Central memory CD4-positive, alpha-beta T cell (primary cell): Measurements from ENCODE around the gene BRMS1L.

Experiments
- DNase-seq: peaks from one replicate; pipeline ENCODE4 v3.0.0; 2022

Gene BRMS1L

GRCh38 chr14:35866595-35867279 lies 40.6 kb downstream of the BRMS1L start:
- DNase-seq, result no peak

GRCh38 chr14:35867280-35867629 lies 41.1 kb downstream of the BRMS1L start:
- no peak for DNase-seq

- DNase-seq, result no peak
Observed at GRCh38 chr14:35875296-35875695, 49.2 kb downstream of the BRMS1L start.

GRCh38 chr14:35877276-35877675 lies 51.1 kb downstream of the BRMS1L start:
- DNase-seq, result no peak

GRCh38 chr14:35878272-35879150 lies 52.4 kb downstream of the BRMS1L start:
- no peak for DNase-seq

- DNase-seq, result no peak
Observed at GRCh38 chr14:35879151-35879648, 53.1 kb downstream of the BRMS1L start.

- no peak for DNase-seq
Observed at GRCh38 chr14:35879654-35880249, 53.6 kb downstream of the BRMS1L start.

GRCh38 chr14:35881280-35881679 lies 55.1 kb downstream of the BRMS1L start:
- DNase-seq, result no peak

GRCh38 chr14:35883677-35884293 lies 57.6 kb downstream of the BRMS1L start:
- DNase-seq, result no peak

- no peak for DNase-seq
Observed at GRCh38 chr14:35890308-35890707, 64.2 kb downstream of the BRMS1L start.

- no peak for DNase-seq
Observed at GRCh38 chr14:35895256-35895655, 69.1 kb downstream of the BRMS1L start.

GRCh38 chr14:35897616-35898111 lies 71.5 kb downstream of the BRMS1L start:
- no peak for DNase-seq

GRCh38 chr14:35898217-35898775 lies 72.2 kb downstream of the BRMS1L start:
- no peak for DNase-seq

GRCh38 chr14:35900741-35901140 lies 74.6 kb downstream of the BRMS1L start:
- no peak for DNase-seq

GRCh38 chr14:35909665-35910064 lies 83.5 kb downstream of the BRMS1L start:
- no peak for DNase-seq

- DNase-seq, result no peak
Observed at GRCh38 chr14:35910191-35910590, 84.1 kb downstream of the BRMS1L start.

- DNase-seq, result no peak
Observed at GRCh38 chr14:35911097-35911496, 85.0 kb downstream of the BRMS1L start.

GRCh38 chr14:35915185-35915584 lies 89.0 kb downstream of the BRMS1L start:
- DNase-seq, result no peak

GRCh38 chr14:35915775-35916174 lies 89.6 kb downstream of the BRMS1L start:
- DNase-seq, result no peak
